ENCODE results near the gene C1QTNF8.

DNA sequence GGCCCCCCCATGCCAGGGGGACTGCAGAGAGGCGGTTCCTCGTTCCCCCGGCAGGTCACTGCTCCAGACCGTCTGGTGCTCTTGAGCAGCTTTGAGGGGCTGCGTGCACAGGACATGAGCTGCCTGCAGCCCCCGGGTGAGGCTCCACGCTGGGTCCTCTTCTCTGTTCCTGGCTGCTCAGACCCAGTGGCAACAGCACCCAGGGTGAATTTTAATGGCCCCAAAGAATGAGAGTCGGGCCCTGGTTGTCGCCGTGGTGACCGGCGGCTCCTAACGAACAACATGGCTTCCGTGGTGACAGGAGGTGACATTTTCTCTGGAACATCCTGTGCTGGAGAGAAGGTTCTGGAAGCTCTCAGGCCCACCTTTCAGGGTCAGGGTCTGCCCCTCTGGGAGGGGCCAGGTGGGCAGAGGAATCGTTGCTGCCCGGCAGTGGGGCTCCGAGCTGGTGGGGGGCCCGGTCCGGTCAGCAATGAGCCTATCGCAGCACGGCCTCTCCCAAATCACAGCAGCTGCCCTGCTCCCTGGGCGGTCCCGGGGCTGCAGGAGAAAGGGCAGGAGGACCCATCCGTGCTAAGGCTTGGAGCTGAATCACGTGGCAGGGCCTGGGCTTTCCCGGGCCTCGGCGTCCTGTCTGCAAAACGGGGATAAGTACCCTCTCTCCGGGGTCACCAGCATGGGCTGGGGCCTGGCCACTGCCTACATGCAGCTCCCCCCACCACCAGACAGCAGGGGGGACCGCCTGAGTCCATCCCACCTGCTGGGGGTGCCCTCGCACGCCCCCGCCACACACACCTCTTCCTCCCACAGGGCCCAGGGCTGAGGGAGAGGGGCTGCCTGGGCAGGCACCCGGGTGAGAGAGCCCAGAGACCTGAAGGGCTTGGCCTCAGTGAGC lies 3.4 kb upstream of the C1QTNF8 start:
- TF ChIP-seq, protein P1, sequence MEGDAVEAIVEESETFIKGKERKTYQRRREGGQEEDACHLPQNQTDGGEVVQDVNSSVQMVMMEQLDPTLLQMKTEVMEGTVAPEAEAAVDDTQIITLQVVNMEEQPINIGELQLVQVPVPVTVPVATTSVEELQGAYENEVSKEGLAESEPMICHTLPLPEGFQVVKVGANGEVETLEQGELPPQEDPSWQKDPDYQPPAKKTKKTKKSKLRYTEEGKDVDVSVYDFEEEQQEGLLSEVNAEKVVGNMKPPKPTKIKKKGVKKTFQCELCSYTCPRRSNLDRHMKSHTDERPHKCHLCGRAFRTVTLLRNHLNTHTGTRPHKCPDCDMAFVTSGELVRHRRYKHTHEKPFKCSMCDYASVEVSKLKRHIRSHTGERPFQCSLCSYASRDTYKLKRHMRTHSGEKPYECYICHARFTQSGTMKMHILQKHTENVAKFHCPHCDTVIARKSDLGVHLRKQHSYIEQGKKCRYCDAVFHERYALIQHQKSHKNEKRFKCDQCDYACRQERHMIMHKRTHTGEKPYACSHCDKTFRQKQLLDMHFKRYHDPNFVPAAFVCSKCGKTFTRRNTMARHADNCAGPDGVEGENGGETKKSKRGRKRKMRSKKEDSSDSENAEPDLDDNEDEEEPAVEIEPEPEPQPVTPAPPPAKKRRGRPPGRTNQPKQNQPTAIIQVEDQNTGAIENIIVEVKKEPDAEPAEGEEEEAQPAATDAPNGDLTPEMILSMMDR (optimal IDR thresholded peaks at IDR 0.05 in 1 of 3, IDR thresholded peaks at IDR 0.05 in 1 of 3, conservative IDR thresholded peaks at IDR 0.05 in 1 of 3; ENCODE audit: extremely low read depth in 1 of 3, insufficient read depth in 2 of 3, low read length in 3 of 3): no peak
- no peak for TF ChIP-seq EZH2 (IDR thresholded peaks at IDR 0.05; ENCODE audit: low read length)
